ENCODE results near the gene ALKBH4.

DNA sequence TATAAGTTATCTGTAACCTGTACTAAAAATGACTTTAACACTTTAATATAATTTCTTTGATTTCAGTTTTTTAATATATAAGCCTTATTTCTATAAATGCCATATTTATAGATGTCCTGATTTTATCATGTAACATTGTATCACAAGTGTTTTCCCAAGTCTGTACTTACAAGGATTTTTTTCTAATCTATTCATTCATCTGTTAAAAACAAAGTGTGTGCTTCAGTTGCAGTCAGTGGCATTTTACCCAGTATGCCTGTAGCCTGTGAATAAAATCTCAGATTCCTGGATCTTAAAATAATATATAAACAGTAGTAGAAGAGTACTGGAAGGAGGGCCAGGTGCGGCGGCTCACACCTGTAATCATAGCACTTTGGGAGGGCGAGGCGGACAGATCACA lies 51.1 kb downstream of the ALKBH4 start:
- TF ChIP-seq CTCF (IDR thresholded peaks at IDR 0.05) (no peak), POLR2A (IDR thresholded peaks at IDR 0.05) (no peak)
